HuH-7.5 (cell line): ENCODE measurements around the gene CFAP251.
"Not testable (repeated sequence)": the region's sequence is repeated elsewhere in the genome, so short reads cannot be mapped to it uniquely, and the experiment has no call there.

Experiments
- DNase-seq: peaks from one replicate; pipeline ENCODE4 v3.0.0; 2011; ENCODE audit warnings: low spot score

The CFAP251 gene

GRCh38 chr12:121917950-121918678 is at the start of gene CFAP251:
CFAP251 (plus strand) TSS chr12:121918592; CDS start chr12:121921306, 2,714 bp downstream.
- peak; percentile 40 for DNase-seq

- not testable (repeated sequence) for DNase-seq
These were observed 49.2 kb upstream of the CFAP251 start for GRCh38 chr12:121869229-121869628.

GRCh38 chr12:121871467-121871866 is 46.9 kb upstream of the CFAP251 start:
- no peak for DNase-seq

- no peak for DNase-seq
These were observed 45.7 kb upstream of the CFAP251 start for GRCh38 chr12:121872546-121873215.

- DNase-seq, result no peak
These were observed 45.2 kb upstream of the CFAP251 start for GRCh38 chr12:121873216-121873569.

GRCh38 chr12:121874071-121874470 is 44.3 kb upstream of the CFAP251 start:
- DNase-seq, result no peak

- no peak for DNase-seq
These were observed 42.8 kb upstream of the CFAP251 start for GRCh38 chr12:121875582-121875981.

- DNase-seq, result not testable (repeated sequence)
These were observed 42.3 kb upstream of the CFAP251 start for GRCh38 chr12:121876080-121876447.

- DNase-seq, result no peak
These were observed 35.1 kb upstream of the CFAP251 start for GRCh38 chr12:121883315-121883660.

GRCh38 chr12:121885129-121885528 is 33.3 kb upstream of the CFAP251 start:
- not testable (repeated sequence) for DNase-seq

GRCh38 chr12:121888083-121888477 is 30.3 kb upstream of the CFAP251 start:
- DNase-seq, result no peak

- peak; percentile 91 for DNase-seq
These were observed 29.7 kb upstream of the CFAP251 start, which contains the start of gene PSMD9 for GRCh38 chr12:121888478-121889273. PSMD9 (plus strand) TSS chr12:121888790; CDS start chr12:121888857, 67 bp downstream.

- no peak for DNase-seq
These were observed 29.1 kb upstream of the CFAP251 start for GRCh38 chr12:121889274-121889624.

GRCh38 chr12:121889661-121890060 is 28.7 kb upstream of the CFAP251 start:
- DNase-seq, result not testable (repeated sequence)

GRCh38 chr12:121892673-121893561 is 25.5 kb upstream of the CFAP251 start:
- no peak for DNase-seq

GRCh38 chr12:121893961-121894460 is 24.4 kb upstream of the CFAP251 start:
- DNase-seq, result no peak

- no peak for DNase-seq
These were observed 23.8 kb upstream of the CFAP251 start for GRCh38 chr12:121894633-121895032.

- no peak for DNase-seq
These were observed 20.1 kb upstream of the CFAP251 start for GRCh38 chr12:121898287-121898686.

GRCh38 chr12:121899590-121899989 is 18.8 kb upstream of the CFAP251 start:
- no peak for DNase-seq

GRCh38 chr12:121903202-121903601 is 15.2 kb upstream of the CFAP251 start:
- DNase-seq, result no peak

GRCh38 chr12:121905746-121906145 is 12.6 kb upstream of the CFAP251 start:
- no peak for DNase-seq

GRCh38 chr12:121908702-121909101 is 9.7 kb upstream of the CFAP251 start:
- DNase-seq, result no peak
